Right atrium auricular region (tissue), 2 donors: ENCODE measurements around the gene DIPK1A. TPM values are rescaled to one million over a fixed set of nuclear protein-coding genes. Genes with fewer than 3 reads are reported as not detected.

Experiments
- DNase-seq: peaks from one replicate; pipeline ENCODE4 v3.0.0-alpha.2; 2019; ENCODE audit warnings: low spot score
- H3K27ac ChIP-seq, 2 donors: fragments of 200-600 bp; sonication (generic); 1 replicate in 1 of 2; 2 replicates in 1 of 2; pipeline ENCODE4 v1.5.1; 2016 to 2019
- H3K27me3 ChIP-seq, 2 donors: fragments of 200-600 bp; sonication (generic); one replicate each; pipeline versions ENCODE4 v1.5.1 to v1.6.0; 2017 to 2019
- H3K36me3 ChIP-seq: fragments of 200-600 bp; sonication (generic); one replicate; pipeline ENCODE4 v1.5.1; 2016
- H3K4me1 ChIP-seq, 2 donors: fragments of 200-600 bp; sonication (generic); one replicate each; pipeline versions ENCODE4 v1.5.1 to v1.6.0; 2017 to 2019
- H3K4me3 ChIP-seq, 2 donors: fragments of 200-600 bp; sonication (generic); 1 replicate in 1 of 2; 2 replicates in 1 of 2; pipeline ENCODE4 v1.5.1; 2017 to 2019; ENCODE audit warnings: mild to moderate bottlenecking in 1 of 2, moderate library complexity in 1 of 2
- H3K9me3 ChIP-seq, 2 donors: fragments of 200-600 bp; sonication (generic); one replicate each; pipeline ENCODE4 v1.5.1; 2019
- total RNA-seq, 2 donors: library from RNA; depleted of rRNA; stranded (reverse); fragments of >200 nt; gene quantifications; one replicate each; pipeline ENCODE4 v1.1.0, GENCODE V29; 2016
- TF ChIP-seq, protein P1 (sequence below), 2 donors: fragments of 200-600 bp; sonication (generic); IDR thresholded peaks; one replicate each; pipeline ENCODE4 v1.5.1; 2019; ENCODE audit warnings: antibody characterized with exemption in 2 of 2

DIPK1A gene
- total RNA-seq, 2 donors from 2014 or later, result 5.9 to 7.9 TPM

DNA sequence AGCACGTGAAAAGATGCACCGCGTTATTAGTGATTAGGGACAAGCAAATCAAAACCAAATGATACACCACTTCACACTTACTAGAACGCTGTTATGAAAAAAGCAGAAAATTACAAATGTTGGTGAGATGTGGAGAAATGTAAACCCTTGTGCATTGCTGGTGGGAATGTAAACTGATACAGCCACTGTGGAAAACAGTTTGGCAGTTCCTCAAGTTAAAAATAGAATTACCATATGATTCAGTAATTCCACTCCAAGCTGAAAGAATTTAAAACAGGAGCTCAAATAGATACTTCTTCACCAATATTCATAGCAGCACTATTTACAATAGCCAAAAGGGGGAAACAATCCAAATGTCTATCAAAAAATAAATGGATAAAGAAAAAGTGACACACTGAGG lies 166.1 kb downstream of the DIPK1A start:
- Histone ChIP-seq H3K9me3 (no peaks in the 10 kb centered on the region), H3K4me3 (no peak overlapping the region), H3K27me3 (no peaks in the 10 kb centered on the region), H3K27ac (no peak overlapping the region), H3K36me3 (no peaks in the 10 kb centered on the region), H3K4me1 (peaks cover 0 to 10% of the 10 kb centered on the region in 2 donors)
- no peak for DNase-seq
- TF ChIP-seq, protein P1, sequence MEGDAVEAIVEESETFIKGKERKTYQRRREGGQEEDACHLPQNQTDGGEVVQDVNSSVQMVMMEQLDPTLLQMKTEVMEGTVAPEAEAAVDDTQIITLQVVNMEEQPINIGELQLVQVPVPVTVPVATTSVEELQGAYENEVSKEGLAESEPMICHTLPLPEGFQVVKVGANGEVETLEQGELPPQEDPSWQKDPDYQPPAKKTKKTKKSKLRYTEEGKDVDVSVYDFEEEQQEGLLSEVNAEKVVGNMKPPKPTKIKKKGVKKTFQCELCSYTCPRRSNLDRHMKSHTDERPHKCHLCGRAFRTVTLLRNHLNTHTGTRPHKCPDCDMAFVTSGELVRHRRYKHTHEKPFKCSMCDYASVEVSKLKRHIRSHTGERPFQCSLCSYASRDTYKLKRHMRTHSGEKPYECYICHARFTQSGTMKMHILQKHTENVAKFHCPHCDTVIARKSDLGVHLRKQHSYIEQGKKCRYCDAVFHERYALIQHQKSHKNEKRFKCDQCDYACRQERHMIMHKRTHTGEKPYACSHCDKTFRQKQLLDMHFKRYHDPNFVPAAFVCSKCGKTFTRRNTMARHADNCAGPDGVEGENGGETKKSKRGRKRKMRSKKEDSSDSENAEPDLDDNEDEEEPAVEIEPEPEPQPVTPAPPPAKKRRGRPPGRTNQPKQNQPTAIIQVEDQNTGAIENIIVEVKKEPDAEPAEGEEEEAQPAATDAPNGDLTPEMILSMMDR (IDR thresholded peaks at IDR 0.05), result no peak

DNA sequence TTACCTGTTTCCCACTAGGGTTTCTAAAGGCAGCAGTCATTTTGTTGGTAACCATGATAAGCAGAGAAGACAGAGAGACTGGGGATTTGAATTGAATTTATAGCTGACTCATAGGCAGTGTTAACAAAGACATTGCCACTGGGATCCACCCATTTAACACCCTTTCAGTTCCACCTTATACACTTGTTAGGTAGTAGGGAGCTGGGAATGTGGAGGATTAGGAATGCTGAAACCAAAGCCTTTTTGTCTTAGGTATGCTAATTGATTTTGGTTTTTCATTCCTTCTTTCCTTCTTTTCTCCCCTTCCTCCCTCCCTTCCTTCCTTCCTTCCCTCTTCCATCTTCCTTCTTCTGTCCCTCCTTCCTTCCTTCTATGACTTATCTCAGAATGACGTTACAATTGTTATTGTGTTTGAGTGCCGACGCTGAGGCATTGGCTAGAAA lies 168.9 kb downstream of the DIPK1A start:
- DNase-seq, result no peak
- H3K4me3 ChIP-seq, result peak overlapping the region in 1 of 2 donors; percentile 18
- no peaks in the 10 kb centered on the region for H3K9me3 ChIP-seq
- peaks cover 0 to 10% of the 10 kb centered on the region in 2 donors for H3K4me1 ChIP-seq
- H3K27ac ChIP-seq, result peak overlapping the region; percentile 2 to 41
- TF ChIP-seq, protein P1 (IDR thresholded peaks at IDR 0.05), result no peak
- H3K27me3 ChIP-seq, result no peaks in the 10 kb centered on the region
- H3K36me3 ChIP-seq, result no peaks in the 10 kb centered on the region

Other genes starting within 250 kb of the DIPK1A start
- 10 to 100 TPM; 26.4 to 41.9 TPM for gene EVI5, start 176.4 kb downstream of the DIPK1A start, total RNA-seq
- 1,000 to 10,000 TPM in 1 of 2 donors, 100 to 1,000 TPM in 1; 675 to 1,127 TPM for gene RPL5, start 129.4 kb downstream of the DIPK1A start, total RNA-seq
- 1 to 10 TPM; 6.2 to 6.3 TPM for gene MTF2, start 117.8 kb upstream of the DIPK1A start, total RNA-seq
- gene TMED5, start 219.0 kb upstream of the DIPK1A start, total RNA-seq, result 10 to 100 TPM; 80.4 to 81.2 TPM
- gene CCDC18, start 219.3 kb upstream of the DIPK1A start, total RNA-seq, result 1 to 10 TPM; 5.0 to 6.9 TPM